ENCODE measurements around the gene FGF7. TPM values are rescaled to one million over a fixed set of nuclear protein-coding genes. Genes with fewer than 3 reads are reported as not detected.

Gene FGF7, protein sequence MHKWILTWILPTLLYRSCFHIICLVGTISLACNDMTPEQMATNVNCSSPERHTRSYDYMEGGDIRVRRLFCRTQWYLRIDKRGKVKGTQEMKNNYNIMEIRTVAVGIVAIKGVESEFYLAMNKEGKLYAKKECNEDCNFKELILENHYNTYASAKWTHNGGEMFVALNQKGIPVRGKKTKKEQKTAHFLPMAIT
- total RNA-seq (2014; rRNA removed) (not detected in 2 replicates), Bru-seq, nascent RNA (percentile 17 among the genes with signal in this experiment), BruChase-seq, experiment 1, labeled RNA remaining after a 6-hour chase (percentile 32 among the genes with signal in this experiment), BruChase-seq, experiment 2, labeled RNA remaining after a 2-hour chase (percentile 38 among the genes with signal in this experiment)
- long read RNA-seq: 0 reads

DNA sequence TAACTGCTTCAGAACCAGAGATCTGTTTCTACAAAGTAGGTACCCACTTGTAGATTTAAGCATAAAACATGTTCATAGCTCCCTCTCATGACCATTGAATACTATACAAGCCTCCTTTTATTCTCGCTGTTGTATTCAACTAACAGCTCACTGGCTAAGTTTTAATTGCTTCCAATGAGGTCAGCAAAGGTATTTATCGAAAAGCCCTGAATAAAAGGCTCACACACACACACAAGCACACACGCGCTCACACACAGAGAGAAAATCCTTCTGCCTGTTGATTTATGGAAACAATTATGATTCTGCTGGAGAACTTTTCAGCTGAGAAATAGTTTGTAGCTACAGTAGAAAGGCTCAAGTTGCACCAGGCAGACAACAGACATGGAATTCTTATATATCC lies at the start of gene FGF7:
TSS of gene FGF7 (plus strand) at position 222 of the 400 bp plus-strand sequence. CDS start 1,056 bp downstream, outside the sequence.
- TF ChIP-seq EZH2phosphoT487 (IDR thresholded peaks at IDR 0.05; ENCODE audit: borderline replicate concordance, low read length) (no peak), EZH2 (IDR thresholded peaks at IDR 0.05; ENCODE audit: low read length, unreplicated experiment) (no peak)
- TF ChIP-seq, protein P1, sequence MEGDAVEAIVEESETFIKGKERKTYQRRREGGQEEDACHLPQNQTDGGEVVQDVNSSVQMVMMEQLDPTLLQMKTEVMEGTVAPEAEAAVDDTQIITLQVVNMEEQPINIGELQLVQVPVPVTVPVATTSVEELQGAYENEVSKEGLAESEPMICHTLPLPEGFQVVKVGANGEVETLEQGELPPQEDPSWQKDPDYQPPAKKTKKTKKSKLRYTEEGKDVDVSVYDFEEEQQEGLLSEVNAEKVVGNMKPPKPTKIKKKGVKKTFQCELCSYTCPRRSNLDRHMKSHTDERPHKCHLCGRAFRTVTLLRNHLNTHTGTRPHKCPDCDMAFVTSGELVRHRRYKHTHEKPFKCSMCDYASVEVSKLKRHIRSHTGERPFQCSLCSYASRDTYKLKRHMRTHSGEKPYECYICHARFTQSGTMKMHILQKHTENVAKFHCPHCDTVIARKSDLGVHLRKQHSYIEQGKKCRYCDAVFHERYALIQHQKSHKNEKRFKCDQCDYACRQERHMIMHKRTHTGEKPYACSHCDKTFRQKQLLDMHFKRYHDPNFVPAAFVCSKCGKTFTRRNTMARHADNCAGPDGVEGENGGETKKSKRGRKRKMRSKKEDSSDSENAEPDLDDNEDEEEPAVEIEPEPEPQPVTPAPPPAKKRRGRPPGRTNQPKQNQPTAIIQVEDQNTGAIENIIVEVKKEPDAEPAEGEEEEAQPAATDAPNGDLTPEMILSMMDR (conservative IDR thresholded peaks at IDR 0.05; ENCODE audit: low read depth, low read length): no peak
- BruUV-seq (replicated peaks): no TSS peak
- H3K27me3 ChIP-seq (ENCODE audit: low read length): no peaks in the 10 kb centered on the region
- H4K20me1 ChIP-seq (ENCODE audit: low read length): no peaks in the 10 kb centered on the region
- 0 out of 2 replicates have a peak, but pooled peaks have one; percentile 27 for ATAC-seq
- DNase-seq: no peak
- no peak within 1 kb of the TSS for H3K27ac ChIP-seq (ENCODE audit: low read length)
- no peaks in the 10 kb centered on the region for H3K4me1 ChIP-seq (ENCODE audit: insufficient read depth, low read length)
- no peaks in the 10 kb centered on the region for H3K79me2 ChIP-seq (ENCODE audit: low read length)
- H3K9ac ChIP-seq (ENCODE audit: low read length): no peak within 1 kb of the TSS
- CTCF ChIA-PET: interaction anchor here (0.7 to 1.6 kb wide), 4 partner anchors 99 to 722 kb away, joined by 3 to 5 read pairs (median 3); no protein-coding TSS in a partner anchor
- intact Hi-C loops (cut with micrococcal nuclease): loop anchor here (2.0 to 5.0 kb wide), 3 partner anchors 561 to 629 kb away; no protein-coding TSS in a partner anchor
- H3K4me2 ChIP-seq (ENCODE audit: low read length): no peak within 1 kb of the TSS; the same call in 1 of the 2 replicates
- H3K9me3 ChIP-seq (ENCODE audit: low read length): no peaks in the 10 kb centered on the region
- no peak within 1 kb of the TSS for H2AFZ ChIP-seq (ENCODE audit: low read length)
- no peaks in the 10 kb centered on the region for H3F3A ChIP-seq (ENCODE audit: low read length, unreplicated experiment)
- POLR2A ChIA-PET (ENCODE audit: unreplicated experiment): interaction anchor here (0.6 kb wide), 1 partner anchor 73 kb away, joined by 5 read pairs; no protein-coding TSS in a partner anchor
- H3K9me2 ChIP-seq (replicated peaks; ENCODE audit: low read length): no peaks in the 10 kb centered on the region
- H3K36me3 ChIP-seq (ENCODE audit: low read depth, low read length): no peaks in the 10 kb centered on the region
- no peak within 1 kb of the TSS for H3K4me3 ChIP-seq (ENCODE audit: low read length)

DNA sequence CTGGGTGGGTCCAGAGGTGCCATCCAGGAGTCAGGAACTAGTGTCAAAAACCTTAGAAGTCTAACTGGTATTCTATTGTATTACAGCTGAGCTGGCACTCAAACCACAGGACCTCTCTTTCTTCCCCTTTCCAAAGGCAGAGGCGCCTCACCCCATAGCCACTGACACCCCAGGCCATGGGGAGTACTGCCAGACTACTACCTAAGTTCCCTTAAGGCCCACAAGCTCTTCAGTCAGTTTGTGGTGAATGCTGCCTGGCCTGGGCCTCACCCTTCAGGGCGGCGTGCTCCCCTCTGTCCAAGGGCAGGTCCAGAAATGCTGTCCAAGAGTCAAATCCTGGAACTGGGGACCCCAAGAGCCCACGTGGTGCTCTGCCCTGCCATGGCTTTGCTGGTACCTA lies 43.0 kb upstream of the FGF7 start:
- no peaks in the 10 kb centered on the region for H3K9me3 ChIP-seq (ENCODE audit: low read length)
- no peaks in the 10 kb centered on the region for H4K20me1 ChIP-seq (ENCODE audit: low read length)
- H3K4me1 ChIP-seq (ENCODE audit: insufficient read depth, low read length): peaks cover 19% of the 10 kb centered on the region
- CTCF ChIA-PET: no interaction called here
- no peak for TF ChIP-seq EZH2phosphoT487 (IDR thresholded peaks at IDR 0.05; ENCODE audit: borderline replicate concordance, low read length)
- TF ChIP-seq, protein P1 (conservative IDR thresholded peaks at IDR 0.05; ENCODE audit: low read depth, low read length): no peak
- TF ChIP-seq EZH2 (IDR thresholded peaks at IDR 0.05; ENCODE audit: low read length, unreplicated experiment): no peak
- H3K9ac ChIP-seq (ENCODE audit: low read length): no peak overlapping the region
- H3K9me2 ChIP-seq (replicated peaks; ENCODE audit: low read length): no peaks in the 10 kb centered on the region
- no peaks in the 10 kb centered on the region for H3K27me3 ChIP-seq (ENCODE audit: low read length)
- ATAC-seq (no peak), DNase-seq (no peak)
- H2AFZ ChIP-seq (ENCODE audit: low read length): no peak overlapping the region
- H3F3A ChIP-seq (ENCODE audit: low read length, unreplicated experiment): no peaks in the 10 kb centered on the region
- no peak overlapping the region for H3K4me2 ChIP-seq (ENCODE audit: low read length)
- H3K4me3 ChIP-seq (ENCODE audit: low read length): no peak overlapping the region
- POLR2A ChIA-PET (ENCODE audit: unreplicated experiment): no interaction called here
- BruUV-seq (replicated peaks): no TSS peak
- no peaks in the 10 kb centered on the region for H3K36me3 ChIP-seq (ENCODE audit: low read depth, low read length)
- intact Hi-C loops (cut with micrococcal nuclease): loop anchor here (5.0 kb wide), 1 partner anchor 37 kb away; no protein-coding TSS in a partner anchor
- H3K27ac ChIP-seq (ENCODE audit: low read length): no peak overlapping the region
- no peaks in the 10 kb centered on the region for H3K79me2 ChIP-seq (ENCODE audit: low read length)

DNA sequence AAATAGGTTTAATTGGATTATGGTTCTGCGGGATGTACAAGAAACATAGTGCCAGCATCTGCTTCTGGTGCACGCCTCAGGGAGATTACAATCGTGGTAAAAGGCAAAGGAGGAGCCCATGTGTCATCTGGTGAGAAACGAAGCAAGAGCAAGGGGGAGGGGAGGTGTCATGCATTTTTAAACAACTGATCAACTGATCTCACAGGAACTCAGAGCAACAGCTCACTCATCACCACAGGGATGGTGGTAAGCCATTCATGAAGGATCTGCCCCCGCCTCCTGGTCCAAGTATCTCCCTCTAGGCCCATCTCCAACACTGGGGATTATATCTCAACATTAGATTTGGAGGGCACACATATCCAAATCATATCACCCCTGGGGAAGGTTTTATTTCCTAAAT lies 42.1 kb upstream of the FGF7 start:
- no TSS peak for BruUV-seq (replicated peaks)
- POLR2A ChIA-PET (ENCODE audit: unreplicated experiment): no interaction called here
- no peaks in the 10 kb centered on the region for H3K9me2 ChIP-seq (replicated peaks; ENCODE audit: low read length)
- H3K27ac ChIP-seq (ENCODE audit: low read length): no peak overlapping the region
- intact Hi-C loops (cut with micrococcal nuclease): loop anchor here (5.0 kb wide), 1 partner anchor 36 kb away; no protein-coding TSS in a partner anchor
- H3F3A ChIP-seq (ENCODE audit: low read length, unreplicated experiment): no peaks in the 10 kb centered on the region
- no peak for DNase-seq
- ATAC-seq: no peak
- no peaks in the 10 kb centered on the region for H3K36me3 ChIP-seq (ENCODE audit: low read depth, low read length)
- H4K20me1 ChIP-seq (ENCODE audit: low read length): no peaks in the 10 kb centered on the region
- H2AFZ ChIP-seq (ENCODE audit: low read length): no peak overlapping the region
- TF ChIP-seq, protein P1 (conservative IDR thresholded peaks at IDR 0.05; ENCODE audit: low read depth, low read length): no peak
- TF ChIP-seq EZH2 (IDR thresholded peaks at IDR 0.05; ENCODE audit: low read length, unreplicated experiment): no peak
- no peak for TF ChIP-seq EZH2phosphoT487 (IDR thresholded peaks at IDR 0.05; ENCODE audit: borderline replicate concordance, low read length)
- no peaks in the 10 kb centered on the region for H3K79me2 ChIP-seq (ENCODE audit: low read length)
- no peak overlapping the region for H3K4me3 ChIP-seq (ENCODE audit: low read length)
- H3K4me2 ChIP-seq (ENCODE audit: low read length): no peak overlapping the region
- H3K4me1 ChIP-seq (ENCODE audit: insufficient read depth, low read length): peaks cover 19% of the 10 kb centered on the region
- H3K27me3 ChIP-seq (ENCODE audit: low read length): no peaks in the 10 kb centered on the region
- H3K9ac ChIP-seq (ENCODE audit: low read length): no peak overlapping the region
- no peaks in the 10 kb centered on the region for H3K9me3 ChIP-seq (ENCODE audit: low read length)
- CTCF ChIA-PET: no interaction called here
